Astrocyte of the spinal cord (primary cell): ENCODE results near the gene RAB13.
"Not testable (repeated sequence)": the region's sequence is repeated elsewhere in the genome, so short reads cannot be mapped to it uniquely, and the experiment has no call there.

Source experiments
- DNase-seq: peaks from one replicate; pipeline ENCODE4 v3.0.0; 2011; ENCODE audit warnings: low read depth, low spot score
- H3K4me3 ChIP-seq: 2 replicates; pipeline ENCODE4 v1.5.1; 2011; ENCODE audit warnings: low read depth, mild to moderate bottlenecking, low read length, moderate library complexity
- CTCF ChIP-seq: IDR thresholded peaks from 2 replicates; pipeline ENCODE4 v1.5.1; 2012; ENCODE audit warnings: low read depth, mild to moderate bottlenecking, low read length, inconsistent platforms
- in situ Hi-C: cut with HindIII; loops from 2 replicates; pipeline ENCODE4 v1.10.0; 2017; ENCODE audit warnings: low sequenced_read_pairs

RAB13 gene

GRCh38 chr1:153990468-153991150 is 4.5 kb upstream of the RAB13 start, which contains the start of gene RPS27:
RPS27 (plus strand) TSS chr1:153990762; CDS start chr1:153990797, 35 bp downstream.
- DNase-seq = peak; percentile 97
- no peak for TF ChIP-seq CTCF
- in situ Hi-C loops = no loop called here
- H3K4me3 ChIP-seq = peak within 1 kb of the TSS; percentile 88

GRCh38 chr1:153987621-153988020 is 1.5 kb upstream of the RAB13 start:
- TF ChIP-seq CTCF = no peak
- H3K4me3 ChIP-seq = no peak overlapping the region
- no peak for DNase-seq
- in situ Hi-C loops = no loop called here

GRCh38 chr1:153985341-153985912 is 712 bp downstream of the RAB13 start:
- in situ Hi-C loops = no loop called here

GRCh38 chr1:153984123-153984894 is 1.8 kb downstream of the RAB13 start:
- TF ChIP-seq CTCF = no peak
- no peak for DNase-seq
- peak overlapping the region; percentile 96 for H3K4me3 ChIP-seq
- in situ Hi-C loops = no loop called here

More at GRCh38 chr1:153985341-153985912, 712 bp downstream of the RAB13 start:
- TF ChIP-seq CTCF = no peak
- DNase-seq = peak; percentile 84
- H3K4me3 ChIP-seq = peak overlapping the region; percentile 96

- H3K4me3 ChIP-seq = not testable (repeated sequence)
Observed at GRCh38 chr1:153981735-153982134, 4.4 kb downstream of the RAB13 start.

GRCh38 chr1:153979091-153979490 is 7.0 kb downstream of the RAB13 start:
- DNase-seq, H3K4me3 ChIP-seq, in situ Hi-C loops: not testable (repeated sequence)

More at GRCh38 chr1:153981735-153982134, 4.4 kb downstream of the RAB13 start:
- in situ Hi-C loops, DNase-seq: not testable (repeated sequence)

GRCh38 chr1:153978274-153978909 is 7.7 kb downstream of the RAB13 start:
- peak overlapping the region; percentile 89 for H3K4me3 ChIP-seq
- in situ Hi-C loops = no loop called here
- DNase-seq = no peak
- no peak for TF ChIP-seq CTCF
